Type B pancreatic cell (in vitro differentiated cells): ENCODE data around the gene ST8SIA6. TPM values are rescaled to one million over a fixed set of nuclear protein-coding genes. Genes with fewer than 3 reads are reported as not detected.

Experiments used
- DNase-seq: peaks from one replicate; pipeline ENCODE4 v3.0.0; 2021; ENCODE audit warnings: mixed read lengths; ENCODE audit not compliant: unreplicated experiment; ENCODE audit errors: extremely low spot score
- H3K27ac Mint-ChIP-seq: 2 replicates; pipeline ENCODE4 v1.8.0; 2021; ENCODE audit warnings: mild to moderate bottlenecking, mixed read lengths
- H3K27me3 Mint-ChIP-seq: 2 replicates; pipeline ENCODE4 v1.8.0; 2021; ENCODE audit warnings: mixed read lengths
- H3K36me3 Mint-ChIP-seq: 2 replicates; pipeline ENCODE4 v1.8.0; 2021; ENCODE audit warnings: mixed read lengths
- H3K4me1 Mint-ChIP-seq: one replicate; pipeline ENCODE4 v1.8.0; 2021; ENCODE audit warnings: mixed read lengths; ENCODE audit not compliant: unreplicated experiment
- H3K4me3 Mint-ChIP-seq: 2 replicates; pipeline ENCODE4 v1.8.0; 2021; ENCODE audit warnings: mild to moderate bottlenecking, mixed read lengths
- H3K9me3 Mint-ChIP-seq: 2 replicates; pipeline ENCODE4 v1.8.0; 2021; ENCODE audit warnings: mixed read lengths
- CTCF ChIP-seq: fragments of 200-600 bp; sonication (generic); conservative IDR thresholded peaks from 2 replicates; pipeline ENCODE4 v1.5.0; 2021; ENCODE audit warnings: antibody characterized with exemption, mild to moderate bottlenecking
- total RNA-seq: library from RNA; stranded (reverse); gene quantifications from 2 replicates; pipeline ENCODE4 v1.2.1, GENCODE V29; 2021; ENCODE audit warnings: low replicate concordance

The ST8SIA6 gene
- total RNA-seq, 1 donor from 2014 or later, result 1.8 TPM

GRCh38 chr10:17286562-17287550 is 167.5 kb downstream of the ST8SIA6 start:
- H3K27ac Mint-ChIP-seq, result no peak overlapping the region
- H3K4me1 Mint-ChIP-seq, result peaks cover 7% of the 10 kb centered on the region
- H3K9me3 Mint-ChIP-seq, result peaks cover 9% of the 10 kb centered on the region
- DNase-seq, result no peak
- no peaks in the 10 kb centered on the region for H3K36me3 Mint-ChIP-seq
- no peak for TF ChIP-seq CTCF
- no peak overlapping the region for H3K4me3 Mint-ChIP-seq
- H3K27me3 Mint-ChIP-seq, result peaks cover 32% of the 10 kb centered on the region

GRCh38 chr10:17282311-17282710 is 172.1 kb downstream of the ST8SIA6 start:
- H3K4me3 Mint-ChIP-seq, result no peak overlapping the region
- H3K4me1 Mint-ChIP-seq, result peaks cover 5% of the 10 kb centered on the region
- no peak for DNase-seq
- H3K27me3 Mint-ChIP-seq, result peaks cover 9% of the 10 kb centered on the region
- peaks cover 23% of the 10 kb centered on the region for H3K9me3 Mint-ChIP-seq
- no peak overlapping the region for H3K27ac Mint-ChIP-seq
- TF ChIP-seq CTCF, result no peak
- H3K36me3 Mint-ChIP-seq, result no peaks in the 10 kb centered on the region

- Mint-ChIP-seq H3K9me3 (peaks cover 25% of the 10 kb centered on the region), H3K4me1 (peaks cover 5% of the 10 kb centered on the region), H3K36me3 (no peaks in the 10 kb centered on the region), H3K4me3 (no peak overlapping the region), H3K27me3 (no peaks in the 10 kb centered on the region), H3K27ac (no peak overlapping the region)
- DNase-seq, result no peak
- no peak for TF ChIP-seq CTCF
These were observed 175.7 kb downstream of the ST8SIA6 start for GRCh38 chr10:17278607-17279240.

- Mint-ChIP-seq H3K4me3 (no peak overlapping the region), H3K36me3 (no peaks in the 10 kb centered on the region), H3K27me3 (no peaks in the 10 kb centered on the region), H3K27ac (peak overlapping the region; percentile 12), H3K9me3 (peaks cover 22% of the 10 kb centered on the region), H3K4me1 (peaks cover 5% of the 10 kb centered on the region)
- DNase-seq, result no peak
- TF ChIP-seq CTCF, result no peak
These were observed 177.5 kb downstream of the ST8SIA6 start for GRCh38 chr10:17276756-17277424.

- Mint-ChIP-seq H3K27ac (no peak overlapping the region), H3K4me1 (peaks cover 5% of the 10 kb centered on the region), H3K4me3 (no peak overlapping the region), H3K36me3 (no peaks in the 10 kb centered on the region), H3K9me3 (peaks cover 13% of the 10 kb centered on the region), H3K27me3 (peaks cover 3% of the 10 kb centered on the region)
- DNase-seq, result no peak
- TF ChIP-seq CTCF, result no peak
These were observed 181.0 kb downstream of the ST8SIA6 start for GRCh38 chr10:17273403-17273802.
